GM23338 (cell line): ENCODE data around the gene FFAR3. TPM values are rescaled to one million over a fixed set of nuclear protein-coding genes. Genes with fewer than 3 reads are reported as not detected.

ENCODE experiments used
- ATAC-seq: fragments of 200-7000 bp; cut with Tn5 transposase; 3 replicates; pipeline ENCODE4 v1.9.1; 2020
- DNase-seq: peaks from one replicate; pipeline ENCODE4 v3.0.0-alpha.2; 2015; ENCODE audit warnings: low spot score
- H2AFZ ChIP-seq: fragments of 200-600 bp; sonication (generic); 2 replicates; pipeline ENCODE4 v1.8.0; 2016; ENCODE audit warnings: antibody characterized with exemption, mild to moderate bottlenecking, moderate library complexity
- H3F3A ChIP-seq: fragments of 200-600 bp; sonication (generic); replicated peaks from 2 replicates; pipeline ENCODE4 v1.8.0; 2017; ENCODE audit warnings: antibody characterized with exemption, mixed run types, low read depth
- H3K27ac ChIP-seq: fragments of 200-600 bp; sonication (generic); 2 replicates; pipeline ENCODE4 v1.6.1; 2016; ENCODE audit warnings: low read depth
- H3K27me3 ChIP-seq: fragments of 200-600 bp; sonication (generic); 2 replicates; pipeline ENCODE4 v1.8.0; 2016; ENCODE audit warnings: mild to moderate bottlenecking, mixed run types, moderate library complexity; ENCODE audit not compliant: insufficient read depth
- H3K36me3 ChIP-seq: fragments of 200-600 bp; sonication (generic); 2 replicates; pipeline ENCODE4 v1.8.0; 2016; ENCODE audit warnings: mild to moderate bottlenecking; ENCODE audit not compliant: insufficient read depth
- H3K4me1 ChIP-seq: fragments of 200-600 bp; sonication (generic); 2 replicates; pipeline ENCODE4 v1.8.0; 2016; ENCODE audit warnings: mild to moderate bottlenecking, moderate library complexity; ENCODE audit not compliant: insufficient read depth
- H3K4me2 ChIP-seq: fragments of 200-600 bp; sonication (generic); 2 replicates; pipeline ENCODE4 v1.7.1; 2017; ENCODE audit warnings: mixed run types
- H3K4me3 ChIP-seq: fragments of 200-600 bp; sonication (generic); 2 replicates; pipeline ENCODE4 v1.6.1; 2016; ENCODE audit warnings: mixed run types
- H3K79me2 ChIP-seq: fragments of 200-600 bp; sonication (generic); replicated peaks from 2 replicates; pipeline ENCODE4 v1.8.0; 2017; ENCODE audit warnings: mild to moderate bottlenecking; ENCODE audit not compliant: insufficient read depth
- H3K9me2 ChIP-seq: fragments of 200-600 bp; sonication (generic); 2 replicates; pipeline ENCODE4 v1.8.0; 2017; ENCODE audit not compliant: insufficient read depth
- H4K20me1 ChIP-seq: fragments of 200-600 bp; sonication (generic); replicated peaks from 2 replicates; pipeline ENCODE4 v1.8.0; 2017; ENCODE audit warnings: mild to moderate bottlenecking; ENCODE audit not compliant: insufficient read depth
- H3K27ac Mint-ChIP-seq: 2 replicates; pipeline ENCODE4 v1.8.0; 2020; ENCODE audit warnings: inconsistent platforms, mild to moderate bottlenecking, moderate library complexity, mixed read lengths
- H3K27me3 Mint-ChIP-seq: 3 replicates; pipeline ENCODE4 v1.8.0; 2022; ENCODE audit warnings: low read depth, mild to moderate bottlenecking, moderate library complexity, mixed read lengths, inconsistent platforms; ENCODE audit not compliant: insufficient read depth, poor library complexity
- H3K36me3 Mint-ChIP-seq: 3 replicates; pipeline ENCODE4 v1.8.0; 2021; ENCODE audit warnings: low read depth, mild to moderate bottlenecking, inconsistent platforms, moderate library complexity, mixed read lengths
- H3K4me1 Mint-ChIP-seq: 3 replicates; pipeline ENCODE4 v1.8.0; 2020; ENCODE audit warnings: mild to moderate bottlenecking, inconsistent platforms, mixed read lengths
- H3K4me3 Mint-ChIP-seq: 3 replicates; pipeline ENCODE4 v1.8.0; 2021; ENCODE audit warnings: moderate library complexity, mild to moderate bottlenecking, inconsistent platforms, mixed read lengths
- H3K9me3 Mint-ChIP-seq: 3 replicates; pipeline ENCODE4 v1.8.0; 2020; ENCODE audit warnings: moderate library complexity, mild to moderate bottlenecking, inconsistent platforms, mixed read lengths
- CREB1 ChIP-seq: fragments of 250-450 bp; sonication (Bioruptor Pico); IDR thresholded peaks from 2 replicates; pipeline ENCODE4 v1.5.0; 2020; ENCODE audit warnings: low read depth, mild to moderate bottlenecking, moderate library complexity
- EZH2 ChIP-seq: fragments of 200-600 bp; sonication (generic); IDR thresholded peaks from one replicate; pipeline ENCODE4 v1.8.0; 2017; ENCODE audit warnings: antibody characterized with exemption, mild to moderate bottlenecking, low read depth; ENCODE audit not compliant: unreplicated experiment
- EZH2phosphoT487 ChIP-seq: fragments of 200-600 bp; sonication (generic); IDR thresholded peaks from one replicate; pipeline ENCODE4 v1.8.1; 2018; ENCODE audit warnings: antibody characterized with exemption; ENCODE audit not compliant: unreplicated experiment
- JUNB ChIP-seq: IDR thresholded peaks from one replicate; pipeline ENCODE4 v1.6.1; 2016; ENCODE audit warnings: antibody characterized with exemption; ENCODE audit not compliant: unreplicated experiment
- NANOG ChIP-seq: IDR thresholded peaks from 2 replicates; pipeline ENCODE4 v1.6.1; 2016; ENCODE audit warnings: antibody characterized with exemption, borderline replicate concordance
- POLR2AphosphoS5 ChIP-seq: IDR thresholded peaks from 2 replicates; pipeline ENCODE4 v1.6.1; 2016; ENCODE audit warnings: antibody characterized with exemption, low read depth
- STAT1 ChIP-seq: IDR thresholded peaks from one replicate; pipeline ENCODE4 v1.6.1; 2016; ENCODE audit warnings: antibody characterized with exemption; ENCODE audit not compliant: unreplicated experiment
- ZNF114 ChIP-seq: fragments of 250-450 bp; sonication (Bioruptor Pico); IDR thresholded peaks from 2 replicates; pipeline ENCODE4 v1.5.0; 2020; ENCODE audit warnings: mild to moderate bottlenecking, moderate library complexity
- ZNF331 ChIP-seq: fragments of 250-450 bp; sonication (Bioruptor Pico); IDR thresholded peaks from 2 replicates; pipeline ENCODE4 v1.5.0; 2020; ENCODE audit warnings: low read depth, mild to moderate bottlenecking, moderate library complexity
- polyA plus RNA-seq: library from polyadenylated mRNA; unstranded; fragments of >200 nt; fragmentation: Nextera tagmentation; extraction: Ambion mirVana; gene quantifications from 2 replicates; pipeline ENCODE4 v1.2.1, GENCODE V29; 2016
- total RNA-seq: library from RNA; depleted of rRNA; stranded (reverse); fragments of >200 nt; shearing (Covaris generic); gene quantifications from 2 replicates; pipeline ENCODE4 v1.2.3, GENCODE V29; 2014
- TF ChIP-seq, protein P1 (sequence below), 2 experiments: fragments of 200-600 bp in 1 of 2; sonication (generic) in 1 of 2; conservative IDR thresholded peaks; 2 replicates each; pipeline versions ENCODE4 v1.5.1 to v1.6.1; 2016 to 2017; ENCODE audit warnings: antibody characterized with exemption in 2 of 2, low read depth in 2 of 2, mild to moderate bottlenecking in 2 of 2, moderate library complexity in 1 of 2
- TF ChIP-seq, protein P2 (sequence below): IDR thresholded peaks from one replicate; pipeline ENCODE4 v1.6.1; 2018; ENCODE audit warnings: antibody characterized with exemption; ENCODE audit not compliant: unreplicated experiment
- TF ChIP-seq, protein P3 (sequence below): IDR thresholded peaks from 2 replicates; pipeline ENCODE4 v1.6.1; 2016; ENCODE audit warnings: antibody characterized with exemption
- TF ChIP-seq, protein P4 (sequence below): fragments of 250-450 bp; sonication (Bioruptor Pico); IDR thresholded peaks from 2 replicates; pipeline ENCODE4 v1.5.0; 2020; ENCODE audit warnings: mild to moderate bottlenecking, moderate library complexity

Gene FFAR3
- total and polyA plus RNA-seq, 2 experiments from 2014 or later, result 0.35 TPM; not detected in 1

DNA sequence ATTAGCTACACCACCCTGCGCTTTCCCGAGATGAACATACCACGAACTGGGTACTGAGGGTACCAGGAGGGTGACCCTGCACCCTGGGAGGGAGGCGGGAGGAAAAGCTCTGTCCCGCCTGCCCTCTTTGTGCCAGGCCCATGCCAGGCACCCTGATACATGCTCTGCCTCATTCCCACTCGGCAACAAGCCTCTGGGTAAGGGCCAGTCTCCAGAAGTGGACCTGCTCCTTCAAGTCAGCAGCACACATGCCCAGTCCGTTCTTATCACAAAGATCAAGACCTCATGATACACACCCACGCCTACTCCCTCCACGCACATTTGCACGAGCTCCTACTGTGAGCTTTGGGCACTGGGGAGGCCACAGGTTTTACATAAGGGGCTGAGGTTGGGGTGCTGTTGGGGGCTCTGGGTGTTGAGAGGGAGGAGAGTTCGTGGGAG lies 12.6 kb upstream of the FFAR3 start:
- H3K4me1 ChIP-seq, result no peaks in the 10 kb centered on the region
- Mint-ChIP-seq H3K27ac (no peak overlapping the region), H3K4me1 (peaks cover 11% of the 10 kb centered on the region; the same call in 2 of the 3 replicates), H3K9me3 (no peaks in the 10 kb centered on the region), H3K36me3 (no peaks in the 10 kb centered on the region), H3K4me3 (no peak overlapping the region), H3K27me3 (peaks cover 19% of the 10 kb centered on the region)
- no peak overlapping the region for H3K4me2 ChIP-seq
- no peaks in the 10 kb centered on the region for H3K36me3 ChIP-seq
- H4K20me1 ChIP-seq, result no peaks in the 10 kb centered on the region
- no peak overlapping the region for H3K4me3 ChIP-seq
- H3K79me2 ChIP-seq, result no peaks in the 10 kb centered on the region
- no peaks in the 10 kb centered on the region for H3F3A ChIP-seq
- DNase-seq (no peak), ATAC-seq (no peak)
- H3K27me3 ChIP-seq, result no peaks in the 10 kb centered on the region
- TF ChIP-seq, protein P1, sequence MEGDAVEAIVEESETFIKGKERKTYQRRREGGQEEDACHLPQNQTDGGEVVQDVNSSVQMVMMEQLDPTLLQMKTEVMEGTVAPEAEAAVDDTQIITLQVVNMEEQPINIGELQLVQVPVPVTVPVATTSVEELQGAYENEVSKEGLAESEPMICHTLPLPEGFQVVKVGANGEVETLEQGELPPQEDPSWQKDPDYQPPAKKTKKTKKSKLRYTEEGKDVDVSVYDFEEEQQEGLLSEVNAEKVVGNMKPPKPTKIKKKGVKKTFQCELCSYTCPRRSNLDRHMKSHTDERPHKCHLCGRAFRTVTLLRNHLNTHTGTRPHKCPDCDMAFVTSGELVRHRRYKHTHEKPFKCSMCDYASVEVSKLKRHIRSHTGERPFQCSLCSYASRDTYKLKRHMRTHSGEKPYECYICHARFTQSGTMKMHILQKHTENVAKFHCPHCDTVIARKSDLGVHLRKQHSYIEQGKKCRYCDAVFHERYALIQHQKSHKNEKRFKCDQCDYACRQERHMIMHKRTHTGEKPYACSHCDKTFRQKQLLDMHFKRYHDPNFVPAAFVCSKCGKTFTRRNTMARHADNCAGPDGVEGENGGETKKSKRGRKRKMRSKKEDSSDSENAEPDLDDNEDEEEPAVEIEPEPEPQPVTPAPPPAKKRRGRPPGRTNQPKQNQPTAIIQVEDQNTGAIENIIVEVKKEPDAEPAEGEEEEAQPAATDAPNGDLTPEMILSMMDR (conservative IDR thresholded peaks at IDR 0.05; ENCODE audit: low read depth in 2 of 2), result no peak
- TF ChIP-seq ZNF331 (CRISPR knock-in tag), result no peak
- TF ChIP-seq EZH2, result no peak
- TF ChIP-seq, protein P2, sequence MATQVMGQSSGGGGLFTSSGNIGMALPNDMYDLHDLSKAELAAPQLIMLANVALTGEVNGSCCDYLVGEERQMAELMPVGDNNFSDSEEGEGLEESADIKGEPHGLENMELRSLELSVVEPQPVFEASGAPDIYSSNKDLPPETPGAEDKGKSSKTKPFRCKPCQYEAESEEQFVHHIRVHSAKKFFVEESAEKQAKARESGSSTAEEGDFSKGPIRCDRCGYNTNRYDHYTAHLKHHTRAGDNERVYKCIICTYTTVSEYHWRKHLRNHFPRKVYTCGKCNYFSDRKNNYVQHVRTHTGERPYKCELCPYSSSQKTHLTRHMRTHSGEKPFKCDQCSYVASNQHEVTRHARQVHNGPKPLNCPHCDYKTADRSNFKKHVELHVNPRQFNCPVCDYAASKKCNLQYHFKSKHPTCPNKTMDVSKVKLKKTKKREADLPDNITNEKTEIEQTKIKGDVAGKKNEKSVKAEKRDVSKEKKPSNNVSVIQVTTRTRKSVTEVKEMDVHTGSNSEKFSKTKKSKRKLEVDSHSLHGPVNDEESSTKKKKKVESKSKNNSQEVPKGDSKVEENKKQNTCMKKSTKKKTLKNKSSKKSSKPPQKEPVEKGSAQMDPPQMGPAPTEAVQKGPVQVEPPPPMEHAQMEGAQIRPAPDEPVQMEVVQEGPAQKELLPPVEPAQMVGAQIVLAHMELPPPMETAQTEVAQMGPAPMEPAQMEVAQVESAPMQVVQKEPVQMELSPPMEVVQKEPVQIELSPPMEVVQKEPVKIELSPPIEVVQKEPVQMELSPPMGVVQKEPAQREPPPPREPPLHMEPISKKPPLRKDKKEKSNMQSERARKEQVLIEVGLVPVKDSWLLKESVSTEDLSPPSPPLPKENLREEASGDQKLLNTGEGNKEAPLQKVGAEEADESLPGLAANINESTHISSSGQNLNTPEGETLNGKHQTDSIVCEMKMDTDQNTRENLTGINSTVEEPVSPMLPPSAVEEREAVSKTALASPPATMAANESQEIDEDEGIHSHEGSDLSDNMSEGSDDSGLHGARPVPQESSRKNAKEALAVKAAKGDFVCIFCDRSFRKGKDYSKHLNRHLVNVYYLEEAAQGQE, result no peak
- no peak for TF ChIP-seq CREB1
- no peak for TF ChIP-seq STAT1
- TF ChIP-seq NANOG, result no peak
- no peak for TF ChIP-seq EZH2phosphoT487
- TF ChIP-seq, protein P3, sequence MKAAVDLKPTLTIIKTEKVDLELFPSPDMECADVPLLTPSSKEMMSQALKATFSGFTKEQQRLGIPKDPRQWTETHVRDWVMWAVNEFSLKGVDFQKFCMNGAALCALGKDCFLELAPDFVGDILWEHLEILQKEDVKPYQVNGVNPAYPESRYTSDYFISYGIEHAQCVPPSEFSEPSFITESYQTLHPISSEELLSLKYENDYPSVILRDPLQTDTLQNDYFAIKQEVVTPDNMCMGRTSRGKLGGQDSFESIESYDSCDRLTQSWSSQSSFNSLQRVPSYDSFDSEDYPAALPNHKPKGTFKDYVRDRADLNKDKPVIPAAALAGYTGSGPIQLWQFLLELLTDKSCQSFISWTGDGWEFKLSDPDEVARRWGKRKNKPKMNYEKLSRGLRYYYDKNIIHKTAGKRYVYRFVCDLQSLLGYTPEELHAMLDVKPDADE, result no peak
- TF ChIP-seq JUNB, result no peak
- TF ChIP-seq, protein P4, sequence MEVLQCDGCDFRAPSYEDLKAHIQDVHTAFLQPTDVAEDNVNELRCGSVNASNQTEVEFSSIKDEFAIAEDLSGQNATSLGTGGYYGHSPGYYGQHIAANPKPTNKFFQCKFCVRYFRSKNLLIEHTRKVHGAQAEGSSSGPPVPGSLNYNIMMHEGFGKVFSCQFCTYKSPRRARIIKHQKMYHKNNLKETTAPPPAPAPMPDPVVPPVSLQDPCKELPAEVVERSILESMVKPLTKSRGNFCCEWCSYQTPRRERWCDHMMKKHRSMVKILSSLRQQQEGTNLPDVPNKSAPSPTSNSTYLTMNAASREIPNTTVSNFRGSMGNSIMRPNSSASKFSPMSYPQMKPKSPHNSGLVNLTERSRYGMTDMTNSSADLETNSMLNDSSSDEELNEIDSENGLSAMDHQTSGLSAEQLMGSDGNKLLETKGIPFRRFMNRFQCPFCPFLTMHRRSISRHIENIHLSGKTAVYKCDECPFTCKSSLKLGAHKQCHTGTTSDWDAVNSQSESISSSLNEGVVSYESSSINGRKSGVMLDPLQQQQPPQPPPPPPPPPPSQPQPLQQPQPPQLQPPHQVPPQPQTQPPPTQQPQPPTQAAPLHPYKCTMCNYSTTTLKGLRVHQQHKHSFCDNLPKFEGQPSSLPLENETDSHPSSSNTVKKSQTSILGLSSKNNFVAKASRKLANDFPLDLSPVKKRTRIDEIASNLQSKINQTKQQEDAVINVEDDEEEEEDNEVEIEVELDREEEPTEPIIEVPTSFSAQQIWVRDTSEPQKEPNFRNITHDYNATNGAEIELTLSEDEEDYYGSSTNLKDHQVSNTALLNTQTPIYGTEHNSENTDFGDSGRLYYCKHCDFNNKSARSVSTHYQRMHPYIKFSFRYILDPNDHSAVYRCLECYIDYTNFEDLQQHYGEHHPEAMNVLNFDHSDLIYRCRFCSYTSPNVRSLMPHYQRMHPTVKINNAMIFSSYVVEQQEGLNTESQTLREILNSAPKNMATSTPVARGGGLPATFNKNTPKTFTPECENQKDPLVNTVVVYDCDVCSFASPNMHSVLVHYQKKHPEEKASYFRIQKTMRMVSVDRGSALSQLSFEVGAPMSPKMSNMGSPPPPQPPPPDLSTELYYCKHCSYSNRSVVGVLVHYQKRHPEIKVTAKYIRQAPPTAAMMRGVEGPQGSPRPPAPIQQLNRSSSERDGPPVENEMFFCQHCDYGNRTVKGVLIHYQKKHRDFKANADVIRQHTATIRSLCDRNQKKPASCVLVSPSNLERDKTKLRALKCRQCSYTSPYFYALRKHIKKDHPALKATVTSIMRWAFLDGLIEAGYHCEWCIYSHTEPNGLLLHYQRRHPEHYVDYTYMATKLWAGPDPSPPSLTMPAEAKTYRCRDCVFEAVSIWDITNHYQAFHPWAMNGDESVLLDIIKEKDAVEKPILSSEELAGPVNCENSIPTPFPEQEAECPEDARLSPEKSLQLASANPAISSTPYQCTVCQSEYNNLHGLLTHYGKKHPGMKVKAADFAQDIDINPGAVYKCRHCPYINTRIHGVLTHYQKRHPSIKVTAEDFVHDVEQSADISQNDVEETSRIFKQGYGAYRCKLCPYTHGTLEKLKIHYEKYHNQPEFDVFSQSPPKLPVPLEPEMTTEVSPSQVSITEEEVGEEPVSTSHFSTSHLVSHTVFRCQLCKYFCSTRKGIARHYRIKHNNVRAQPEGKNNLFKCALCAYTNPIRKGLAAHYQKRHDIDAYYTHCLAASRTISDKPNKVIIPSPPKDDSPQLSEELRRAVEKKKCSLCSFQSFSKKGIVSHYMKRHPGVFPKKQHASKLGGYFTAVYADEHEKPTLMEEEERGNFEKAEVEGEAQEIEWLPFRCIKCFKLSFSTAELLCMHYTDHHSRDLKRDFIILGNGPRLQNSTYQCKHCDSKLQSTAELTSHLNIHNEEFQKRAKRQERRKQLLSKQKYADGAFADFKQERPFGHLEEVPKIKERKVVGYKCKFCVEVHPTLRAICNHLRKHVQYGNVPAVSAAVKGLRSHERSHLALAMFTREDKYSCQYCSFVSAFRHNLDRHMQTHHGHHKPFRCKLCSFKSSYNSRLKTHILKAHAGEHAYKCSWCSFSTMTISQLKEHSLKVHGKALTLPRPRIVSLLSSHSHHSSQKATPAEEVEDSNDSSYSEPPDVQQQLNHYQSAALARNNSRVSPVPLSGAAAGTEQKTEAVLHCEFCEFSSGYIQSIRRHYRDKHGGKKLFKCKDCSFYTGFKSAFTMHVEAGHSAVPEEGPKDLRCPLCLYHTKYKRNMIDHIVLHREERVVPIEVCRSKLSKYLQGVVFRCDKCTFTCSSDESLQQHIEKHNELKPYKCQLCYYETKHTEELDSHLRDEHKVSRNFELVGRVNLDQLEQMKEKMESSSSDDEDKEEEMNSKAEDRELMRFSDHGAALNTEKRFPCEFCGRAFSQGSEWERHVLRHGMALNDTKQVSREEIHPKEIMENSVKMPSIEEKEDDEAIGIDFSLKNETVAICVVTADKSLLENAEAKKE (CRISPR knock-in tag), result no peak
- no peak for TF ChIP-seq POLR2AphosphoS5
- TF ChIP-seq ZNF114 (CRISPR knock-in tag), result no peak
- H2AFZ ChIP-seq, result no peak overlapping the region
- no peak overlapping the region for H3K27ac ChIP-seq
- H3K9me2 ChIP-seq, result no peaks in the 10 kb centered on the region
